HepG2 (cell line): ENCODE data around the gene CYP2S1. TPM values are rescaled to one million over a fixed set of nuclear protein-coding genes. Genes with fewer than 3 reads are reported as not detected.
A peak's percentile ranks its signal among the peaks of the same experiment; 100 is the strongest.

Source experiments
- ATAC-seq: fragments of 200-7000 bp; cut with Tn5 transposase; 3 replicates; pipeline ENCODE4 v1.9.1; 2020; ENCODE audit warnings: mild to moderate bottlenecking, moderate library complexity
- BruUV-seq: library from RNA; stranded (reverse); fragments of 400-500 nt; replicated peaks from 2 replicates; lab custom pipeline; 2021; lab: Mats Ljungman, UMichigan
- CTCF ChIA-PET: fragments of 300-600 bp; formaldehyde crosslinking; extraction: SDS; loops from one replicate; lab custom pipeline; 2021; ENCODE audit warnings: low total read pairs, inconsistent platforms, low intra/inter-chr PET ratio; lab: Yijun Ruan, JAX
- POLR2A ChIA-PET: fragments of 350-600 bp; sonication (Branson Sonifier 250); formaldehyde crosslinking; loops from one replicate; lab custom pipeline; 2020; ENCODE audit warnings: antibody characterized with exemption, inconsistent platforms; lab: Yijun Ruan, JAX
- DNase-seq: peaks from one replicate; pipeline ENCODE4 v3.0.0-alpha.2; 2015; ENCODE audit warnings: low spot score
- FAIRE-seq: peaks from 3 replicates; lab custom pipeline; 2011; peaks lifted over from hg19 to GRCh38; lab: Jason Lieb, UNC
- H2AFZ ChIP-seq: one replicate; pipeline ENCODE4 v1.6.1; 2011; ENCODE audit warnings: low read length, inconsistent platforms
- H3K27ac ChIP-seq: fragments of 300-600 bp; 3 replicates; pipeline ENCODE4 v1.8.0; 2011; ENCODE audit warnings: mixed run types, mild to moderate bottlenecking, mixed read lengths, low read length, inconsistent platforms; ENCODE audit not compliant: insufficient read depth; ENCODE audit errors: extremely low read length
- H3K27me3 ChIP-seq, 2 experiments: fragments of 200-600 bp in 1 of 2; 2 replicates in 1 of 2; 3 replicates in 1 of 2; pipeline versions ENCODE4 v1.6.0 to v1.8.0; 2011; ENCODE audit warnings: low read length in 2 of 2, mild to moderate bottlenecking in 2 of 2, moderate library complexity in 2 of 2, inconsistent platforms in 1 of 2; ENCODE audit not compliant: insufficient read depth in 2 of 2, control insufficient read depth in 1 of 2
- H3K36me3 ChIP-seq, 2 experiments: fragments of 200-600 bp in 1 of 2; replicated peaks in 1 of 2; 2 replicates in 1 of 2; 3 replicates in 1 of 2; pipeline versions ENCODE4 v1.5.1 to v1.8.0; 2011; ENCODE audit warnings: low read length in 2 of 2, inconsistent platforms in 1 of 2; ENCODE audit not compliant: insufficient read depth in 2 of 2, control insufficient read depth in 1 of 2
- H3K4me1 ChIP-seq: 2 replicates; pipeline ENCODE4 v1.5.1; 2012; ENCODE audit warnings: low read length, inconsistent platforms; ENCODE audit not compliant: insufficient read depth
- H3K4me2 ChIP-seq: 2 replicates; pipeline ENCODE4 v1.6.0; 2011; ENCODE audit warnings: low read depth, low read length, inconsistent platforms
- H3K4me3 ChIP-seq, 3 experiments: fragments of 200-600 bp in 1 of 3; sonication (generic), shearing (Covaris generic) in 1 of 3; replicated peaks in 1 of 3; 2 replicates each; pipeline ENCODE4 v1.5.1; 2011 to 2016; ENCODE audit warnings: low read length in 3 of 3, inconsistent platforms in 2 of 3, low read depth in 2 of 3, mild to moderate bottlenecking in 2 of 3, control low read depth in 1 of 3, mixed read lengths in 1 of 3; ENCODE audit not compliant: insufficient read depth in 1 of 3
- H3K79me2 ChIP-seq: one replicate; pipeline ENCODE4 v1.6.1; 2011; ENCODE audit warnings: low read length, inconsistent platforms; ENCODE audit not compliant: insufficient read depth
- H3K9ac ChIP-seq: 2 replicates; pipeline ENCODE4 v1.6.0; 2011; ENCODE audit warnings: mild to moderate bottlenecking, low read depth, low read length, inconsistent platforms; ENCODE audit not compliant: insufficient read depth
- H3K9me3 ChIP-seq: 2 replicates; pipeline ENCODE4 v1.5.1; 2012; ENCODE audit warnings: mild to moderate bottlenecking, low read length
- H4K20me1 ChIP-seq: 2 replicates; pipeline ENCODE4 v1.6.0; 2011; ENCODE audit warnings: inconsistent platforms, mild to moderate bottlenecking, low read length, moderate library complexity; ENCODE audit not compliant: insufficient read depth
- ARID4A ChIP-seq: sonication (generic); formaldehyde crosslinking; IDR thresholded peaks from 2 replicates; pipeline ENCODE4 v1.5.0; 2020; ENCODE audit warnings: mild to moderate bottlenecking, missing genetic modification reagents, borderline replicate concordance
- CTCF ChIP-seq: sonication (generic); formaldehyde crosslinking; IDR thresholded peaks from 2 replicates; pipeline ENCODE4 v1.5.0; 2020; ENCODE audit warnings: mild to moderate bottlenecking, missing genetic modification reagents, moderate library complexity
- DBP ChIP-seq: sonication (generic); formaldehyde crosslinking; IDR thresholded peaks from 2 replicates; pipeline ENCODE4 v1.4.0; 2020; ENCODE audit warnings: missing genetic modification reagents; ENCODE audit errors: not compliant biosample characterization
- GABPA ChIP-seq, 2 experiments: IDR thresholded peaks; 2 replicates each; pipeline ENCODE4 v1.6.1; 2011 to 2016; ENCODE audit warnings: low read depth in 2 of 2, low read length in 1 of 2, missing biosample characterization in 1 of 2, missing genetic modification characterization in 1 of 2
- PRPF4 ChIP-seq: fragments of 200-400 bp; formaldehyde crosslinking; IDR thresholded peaks from 2 replicates; pipeline ENCODE4 v1.6.1; 2016; ENCODE audit warnings: low read length, low read depth; ENCODE audit not compliant: poor library complexity, severe bottlenecking
- SIN3A ChIP-seq: IDR thresholded peaks from 2 replicates; pipeline ENCODE4 v1.6.1; 2011; ENCODE audit warnings: low read depth, mild to moderate bottlenecking, control low read depth, low read length, borderline replicate concordance
- TFDP2 ChIP-seq: sonication (generic); formaldehyde crosslinking; IDR thresholded peaks from 2 replicates; pipeline ENCODE4 v1.4.0; 2020; ENCODE audit warnings: missing genetic modification reagents
- ZNF468 ChIP-seq: sonication (generic); formaldehyde crosslinking; IDR thresholded peaks from 2 replicates; pipeline ENCODE4 v1.8.0; 2022; ENCODE audit warnings: mild to moderate bottlenecking, moderate library complexity, missing genetic modification reagents
- WGBS: methylation state at CpG from one replicate; pipeline ENCODE4 v1.1.6; 2017; ENCODE audit warnings: low lambda C conversion rate; 5-methylcytosine and 5-hydroxymethylcytosine counted together
- in situ Hi-C: cut with HindIII; loops from 2 replicates; pipeline ENCODE4 v1.10.0; 2017; ENCODE audit warnings: low pct_unique_long_range_greater_than_20kb; ENCODE audit not compliant: extremely low pct_ligation_motif_present
- intact Hi-C: fragments of 100-400 bp; cut with micrococcal nuclease; formaldehyde crosslinking; loops from one replicate; pipeline ENCODE4 v1.10.0; 2022; ENCODE audit not compliant: unreplicated experiment
- polyA plus RNA-seq, 8 experiments: library from polyadenylated mRNA; depleted of rRNA in 3 of 8; stranded (reverse) in 7 of 8; unstranded in 1 of 8; fragments of >200 nt; fragmentation: Illumina TruSeq in 4 of 8; extraction: Trizol in 4 of 8; gene quantifications; 2 replicates each; pipeline versions ENCODE4 v1.2.1 to v1.2.3, GENCODE V29; 2011 to 2016; ENCODE audit warnings: low read depth in 4 of 8, missing spikeins in 1 of 8, mixed read lengths in 1 of 8; ENCODE audit not compliant: insufficient read depth in 1 of 8
- total RNA-seq, 5 experiments: library from RNA; depleted of rRNA; stranded (reverse); fragments of >200 nt; fragmentation: Illumina TruSeq; extraction: Trizol; gene quantifications; 2 replicates each; pipeline ENCODE4 v1.2.3, GENCODE V29; 2016; ENCODE audit warnings: low read depth in 1 of 5

CYP2S1 gene
- total and polyA plus RNA-seq, 2 of the 13 experiments (the other 11 are each of a cell fraction or from before 2014, with no cell fraction given): 0.09 to 2.1 TPM

- Histone ChIP-seq H3K27ac (no peak overlapping the region), H2AFZ (no peak overlapping the region), H3K36me3 (no peaks in the 10 kb centered on the region; a peak in 2 of 5 replicates), H4K20me1 (no peaks in the 10 kb centered on the region), H3K4me1 (no peaks in the 10 kb centered on the region), H3K9me3 (no peaks in the 10 kb centered on the region), H3K9ac (no peak overlapping the region), H3K4me2 (no peak overlapping the region), H3K4me3 (no peak overlapping the region), H3K27me3 (no peaks in the 10 kb centered on the region), H3K79me2 (no peaks in the 10 kb centered on the region)
- ChIA-PET CTCF (interaction anchor here (4.6 kb wide), 1 partner anchor 56 kb away, joined by 55 read pairs; no protein-coding TSS in a partner anchor), POLR2A (interaction anchor here (0.5 to 2.9 kb wide), 2 partner anchors 58 to 119 kb away, joined by 3 to 16 read pairs; partner anchors contain the start of gene HNRNPUL1)
- FAIRE-seq (no peak), ATAC-seq (no peak), DNase-seq (no peak)
- TF ChIP-seq DBP: no peak
- no peak for TF ChIP-seq ZNF468 (CRISPR knock-in tag)
- 0 out of 2 replicates have a peak, but pooled peaks have one; percentile 15 for TF ChIP-seq CTCF (CRISPR knock-in tag)
- intact Hi-C loops (no loop called here), in situ Hi-C loops (no loop called here)
- no TSS peak for BruUV-seq
- WGBS: 80% methylated on average over 10 of the region's 10 CpGs
Observed at GRCh38 chr19:41205995-41206394, 13.0 kb downstream of the CYP2S1 start.

GRCh38 chr19:41206456-41206855 lies 13.4 kb downstream of the CYP2S1 start:
- H4K20me1 ChIP-seq: no peaks in the 10 kb centered on the region
- ChIA-PET CTCF (interaction anchor here (4.6 kb wide), 1 partner anchor 56 kb away, joined by 55 read pairs; no protein-coding TSS in a partner anchor), POLR2A (interaction anchor here (0.5 to 2.9 kb wide), 2 partner anchors 57 to 119 kb away, joined by 3 to 16 read pairs; partner anchors contain the start of gene HNRNPUL1)
- no TSS peak for BruUV-seq
- whole genome bisulfite sequencing: 86% methylated on average over 8 of the region's 9 CpGs
- H2AFZ ChIP-seq: no peak overlapping the region
- H3K9ac ChIP-seq: no peak overlapping the region
- no peaks in the 10 kb centered on the region for H3K27me3 ChIP-seq
- no peak for FAIRE-seq
- ATAC-seq: no peak
- H3K9me3 ChIP-seq: no peaks in the 10 kb centered on the region
- no peak overlapping the region for H3K4me2 ChIP-seq
- H3K27ac ChIP-seq: no peak overlapping the region
- DNase-seq: no peak
- intact Hi-C loops (no loop called here), in situ Hi-C loops (no loop called here)
- no peaks in the 10 kb centered on the region; a peak in 2 of 5 replicates for H3K36me3 ChIP-seq
- H3K4me1 ChIP-seq: no peaks in the 10 kb centered on the region
- H3K4me3 ChIP-seq: no peak overlapping the region
- no peaks in the 10 kb centered on the region for H3K79me2 ChIP-seq
- TF ChIP-seq PRPF4 (no peak), ARID4A (CRISPR knock-in tag) (no peak), TFDP2 (CRISPR knock-in tag) (no peak), SIN3A (no peak), GABPA (IDR thresholded peaks at IDR 0.05; ENCODE audit: low read depth, low read length) (no peak), GABPA (CRISPR knock-in tag; IDR thresholded peaks at IDR 0.05; ENCODE audit: low read depth) (no peak)
